Adrenal gland (tissue), 5 donors: ENCODE data around the gene GRM8.

Experiments
- CTCF ChIP-seq, 6 experiments: fragments of 450-650 bp in 4 of 6; fragments of 200-600 bp in 2 of 6; sonication (generic) in 1 of 6; IDR thresholded peaks; 1 replicate in 5 of 6; 2 replicates in 1 of 6; pipeline versions ENCODE4 v1.5.1 to v1.8.0; 2016 to 2021; ENCODE audit warnings: antibody characterized with exemption in 6 of 6, mild to moderate bottlenecking in 2 of 6, moderate library complexity in 1 of 6
- POLR2A ChIP-seq, 2 donors: fragments of 450-650 bp; IDR thresholded peaks; one replicate each; pipeline ENCODE4 v1.6.1; 2017; ENCODE audit warnings: antibody characterized with exemption in 2 of 2, mild to moderate bottlenecking in 2 of 2, moderate library complexity in 1 of 2
- donor health status: DM: no; HTN: no; CAD: no.

GRCh38 chr7:127119517-127119916 is 133.2 kb downstream of the GRM8 start:
- TF ChIP-seq CTCF (IDR thresholded peaks at IDR 0.05) (no peak), POLR2A (IDR thresholded peaks at IDR 0.05) (no peak)
